ENCODE measurements around the gene SPEM1.

Gene SPEM1

GRCh38 chr17:7419819-7420610, at the start of gene SPEM1:
SPEM1 (plus strand) TSS chr17:7420324; CDS start chr17:7420385, 61 bp downstream.
- no peak for ATAC-seq

GRCh38 chr17:7370853-7371252, 49.3 kb upstream of the SPEM1 start:
- ATAC-seq, result no peak

- ATAC-seq, result no peak
Observed at GRCh38 chr17:7374353-7374752, 45.8 kb upstream of the SPEM1 start.

- ATAC-seq, result no peak
Observed at GRCh38 chr17:7379134-7379533, 41.0 kb upstream of the SPEM1 start.

- no peak for ATAC-seq
Observed at GRCh38 chr17:7380321-7380720, 39.8 kb upstream of the SPEM1 start.

GRCh38 chr17:7380855-7381683, 39.1 kb upstream of the SPEM1 start, which contains the start of gene TNK1:
TNK1 (plus strand) TSS chr17:7381089; CDS start chr17:7382927, 1,838 bp downstream.
- ATAC-seq, result no peak

GRCh38 chr17:7382901-7383300, 37.2 kb upstream of the SPEM1 start:
- ATAC-seq, result no peak

GRCh38 chr17:7383371-7383741, 36.8 kb upstream of the SPEM1 start:
- no peak for ATAC-seq

GRCh38 chr17:7383742-7384488, 36.2 kb upstream of the SPEM1 start:
- ATAC-seq, result peak; percentile 98 to 99

GRCh38 chr17:7384489-7385081, 35.5 kb upstream of the SPEM1 start:
- ATAC-seq, result no peak

GRCh38 chr17:7388856-7389255, 31.3 kb upstream of the SPEM1 start:
- no peak for ATAC-seq

- ATAC-seq, result no peak
Observed at GRCh38 chr17:7389924-7390910, 29.9 kb upstream of the SPEM1 start.

- no peak for ATAC-seq
Observed at GRCh38 chr17:7391307-7391706, 28.8 kb upstream of the SPEM1 start.

- no peak for ATAC-seq
Observed at GRCh38 chr17:7392696-7393612, 27.2 kb upstream of the SPEM1 start.

- ATAC-seq, result peak; percentile 50 to 55
Observed at GRCh38 chr17:7393613-7394451, 26.3 kb upstream of the SPEM1 start.

- peak; percentile 90 for ATAC-seq
Observed at GRCh38 chr17:7394452-7395191, 25.5 kb upstream of the SPEM1 start, which contains the start of gene PLSCR3. PLSCR3 (minus strand) TSS chr17:7394525; CDS start chr17:7394110, 415 bp downstream.

- no peak for ATAC-seq
Observed at GRCh38 chr17:7396147-7396546, 24.0 kb upstream of the SPEM1 start.

- ATAC-seq, result no peak
Observed at GRCh38 chr17:7398612-7399011, 21.5 kb upstream of the SPEM1 start.
